CD4-positive, CD25-positive, alpha-beta regulatory T cell (primary cell): ENCODE measurements around the gene OPHN1. TPM values are rescaled to one million over a fixed set of nuclear protein-coding genes. Genes with fewer than 3 reads are reported as not detected.

Experiments
- ATAC-seq, 2 donors: fragments of 150-1000 bp; cut with Tn5 transposase; one replicate each; pipeline ENCODE4 v1.10.0; 2021; ENCODE audit warnings: low read depth in 2 of 2, moderate number of reproducible peaks in 2 of 2, moderate library complexity in 1 of 2
- DNase-seq, 3 donors: peaks; one replicate each; pipeline versions ENCODE4 v3.0.0 to v3.0.0-alpha.2; 2012 to 2022; ENCODE audit warnings: mixed read lengths in 1 of 3
- H3K27ac ChIP-seq: one replicate; pipeline ENCODE4 v1.7.0; 2013; ENCODE audit warnings: mild to moderate bottlenecking, low read length; ENCODE audit not compliant: insufficient read depth, poor library complexity, severe bottlenecking
- H3K27me3 ChIP-seq: one replicate; pipeline ENCODE4 v1.7.0; 2013; ENCODE audit warnings: low read length; ENCODE audit not compliant: control insufficient read depth, insufficient read depth
- H3K36me3 ChIP-seq: one replicate; pipeline ENCODE4 v1.7.0; 2013; ENCODE audit warnings: mild to moderate bottlenecking, low read length, moderate library complexity; ENCODE audit not compliant: control insufficient read depth, insufficient read depth
- H3K4me1 ChIP-seq: 2 replicates; pipeline ENCODE4 v1.7.0; 2013; ENCODE audit warnings: mild to moderate bottlenecking, low read length; ENCODE audit not compliant: insufficient read depth, control insufficient read depth, poor library complexity, severe bottlenecking
- H3K4me3 ChIP-seq: one replicate; pipeline ENCODE4 v1.7.0; 2013; ENCODE audit warnings: low read depth, mild to moderate bottlenecking, low read length, moderate library complexity
- H3K9me3 ChIP-seq, 2 experiments: 1 replicate in 1 of 2; 2 replicates in 1 of 2; pipeline ENCODE4 v1.7.0; 2013; ENCODE audit warnings: low read length in 2 of 2, mild to moderate bottlenecking in 1 of 2, moderate library complexity in 1 of 2; ENCODE audit not compliant: control insufficient read depth in 2 of 2
- H3K27ac Mint-ChIP-seq, 3 donors: one replicate each; pipeline ENCODE4 v1.8.0; 2020 to 2022; ENCODE audit warnings: mild to moderate bottlenecking in 3 of 3, mixed read lengths in 3 of 3, moderate library complexity in 2 of 3
- H3K27me3 Mint-ChIP-seq: one replicate; pipeline ENCODE4 v1.8.0; 2022; ENCODE audit warnings: mild to moderate bottlenecking, mixed read lengths
- H3K36me3 Mint-ChIP-seq: one replicate; pipeline ENCODE4 v1.8.0; 2020; ENCODE audit warnings: mixed read lengths
- H3K4me1 Mint-ChIP-seq, 4 donors: one replicate each; pipeline ENCODE4 v1.8.0; 2020 to 2022; ENCODE audit warnings: mixed read lengths in 4 of 4, mild to moderate bottlenecking in 1 of 4
- H3K4me3 Mint-ChIP-seq, 4 donors: one replicate each; pipeline ENCODE4 v1.8.0; 2020 to 2022; ENCODE audit warnings: mild to moderate bottlenecking in 4 of 4, mixed read lengths in 4 of 4, moderate library complexity in 3 of 4
- H3K9me3 Mint-ChIP-seq, 7 donors: one replicate each; pipeline ENCODE4 v1.8.0; 2020 to 2022; ENCODE audit warnings: mixed read lengths in 7 of 7, mild to moderate bottlenecking in 3 of 7, moderate library complexity in 2 of 7
- polyA plus RNA-seq, 4 donors: library from polyadenylated mRNA; unstranded; fragments of 300-500 nt; fragmentation: Illumina TruSeq; gene quantifications; one replicate each; pipeline ENCODE4 v1.2.3, GENCODE V29; 2021
- total RNA-seq: library from RNA; stranded (reverse); gene quantifications from one replicate; pipeline ENCODE4 v1.2.3, GENCODE V29; 2022

The OPHN1 gene, protein sequence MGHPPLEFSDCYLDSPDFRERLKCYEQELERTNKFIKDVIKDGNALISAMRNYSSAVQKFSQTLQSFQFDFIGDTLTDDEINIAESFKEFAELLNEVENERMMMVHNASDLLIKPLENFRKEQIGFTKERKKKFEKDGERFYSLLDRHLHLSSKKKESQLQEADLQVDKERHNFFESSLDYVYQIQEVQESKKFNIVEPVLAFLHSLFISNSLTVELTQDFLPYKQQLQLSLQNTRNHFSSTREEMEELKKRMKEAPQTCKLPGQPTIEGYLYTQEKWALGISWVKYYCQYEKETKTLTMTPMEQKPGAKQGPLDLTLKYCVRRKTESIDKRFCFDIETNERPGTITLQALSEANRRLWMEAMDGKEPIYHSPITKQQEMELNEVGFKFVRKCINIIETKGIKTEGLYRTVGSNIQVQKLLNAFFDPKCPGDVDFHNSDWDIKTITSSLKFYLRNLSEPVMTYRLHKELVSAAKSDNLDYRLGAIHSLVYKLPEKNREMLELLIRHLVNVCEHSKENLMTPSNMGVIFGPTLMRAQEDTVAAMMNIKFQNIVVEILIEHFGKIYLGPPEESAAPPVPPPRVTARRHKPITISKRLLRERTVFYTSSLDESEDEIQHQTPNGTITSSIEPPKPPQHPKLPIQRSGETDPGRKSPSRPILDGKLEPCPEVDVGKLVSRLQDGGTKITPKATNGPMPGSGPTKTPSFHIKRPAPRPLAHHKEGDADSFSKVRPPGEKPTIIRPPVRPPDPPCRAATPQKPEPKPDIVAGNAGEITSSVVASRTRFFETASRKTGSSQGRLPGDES
- total RNA-seq (0.15 TPM), polyA plus RNA-seq (not detected)

DNA sequence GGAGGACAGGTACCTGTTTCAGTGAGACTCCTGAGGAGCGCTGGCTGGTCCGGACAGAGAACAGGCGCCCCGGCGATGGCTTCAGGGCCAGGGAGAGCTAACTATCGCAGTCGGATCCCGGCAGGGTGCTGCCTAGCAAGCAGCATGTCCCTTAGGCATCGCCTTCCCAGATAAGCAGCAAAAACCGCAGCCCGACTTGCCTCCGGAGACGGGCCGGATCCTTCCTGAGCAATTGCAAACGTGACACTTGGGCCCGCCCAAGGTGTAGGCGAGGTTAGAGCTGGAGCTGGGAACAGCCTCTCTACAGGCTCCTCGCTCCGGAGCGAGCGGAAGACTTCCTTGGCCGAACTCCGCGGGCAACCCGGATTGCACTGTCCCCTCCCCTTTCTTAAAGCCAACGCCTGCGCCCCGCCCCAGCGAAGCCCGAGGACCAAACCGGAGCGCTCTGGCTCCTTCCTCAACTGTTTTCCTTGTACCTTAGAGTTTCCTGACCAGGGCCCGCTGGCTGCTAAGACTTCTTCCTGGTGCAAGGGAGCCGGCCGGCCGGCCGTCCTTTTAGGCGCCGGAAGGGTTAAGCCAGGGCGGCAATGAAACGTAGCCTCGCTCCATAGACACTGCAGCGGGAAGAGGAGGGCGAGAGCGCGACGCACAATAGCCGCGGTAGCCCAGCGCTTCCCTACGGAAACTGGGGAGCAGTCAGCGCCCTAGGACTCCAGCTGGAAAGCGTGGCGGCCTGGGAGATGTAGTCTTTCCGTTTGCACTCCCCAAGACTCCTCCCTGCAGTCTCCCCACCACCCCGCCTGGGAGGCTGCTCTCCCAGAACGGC lies at the start of gene OPHN1:
TSS of gene OPHN1 (minus strand) at position 341 of the 826 bp plus-strand sequence. CDS start 475 bp downstream, outside the sequence.
- H3K9me3 Mint-ChIP-seq: peaks cover 0 to 2% (median 0%) of the 10 kb centered on the region in 7 donors
- DNase-seq: no peak
- H3K4me1 ChIP-seq: peaks cover 6% of the 10 kb centered on the region
- H3K9me3 ChIP-seq: no peaks in the 10 kb centered on the region
- H3K4me3 Mint-ChIP-seq: peak within 1 kb of the TSS; percentile 33 to 80 (median 66)
- no peak within 1 kb of the TSS for H3K4me3 ChIP-seq
- H3K27ac ChIP-seq: no peak within 1 kb of the TSS
- H3K36me3 Mint-ChIP-seq: no peaks in the 10 kb centered on the region
- no peak for ATAC-seq
- peak within 1 kb of the TSS in 1 of 3 donors; percentile 70 for H3K27ac Mint-ChIP-seq
- peaks cover 34% of the 10 kb centered on the region for H3K27me3 Mint-ChIP-seq
- H3K36me3 ChIP-seq: no peaks in the 10 kb centered on the region
- peaks cover 0 to 8% (median 0%) of the 10 kb centered on the region in 4 donors for H3K4me1 Mint-ChIP-seq
- H3K27me3 ChIP-seq: peaks cover 7% of the 10 kb centered on the region

DNA sequence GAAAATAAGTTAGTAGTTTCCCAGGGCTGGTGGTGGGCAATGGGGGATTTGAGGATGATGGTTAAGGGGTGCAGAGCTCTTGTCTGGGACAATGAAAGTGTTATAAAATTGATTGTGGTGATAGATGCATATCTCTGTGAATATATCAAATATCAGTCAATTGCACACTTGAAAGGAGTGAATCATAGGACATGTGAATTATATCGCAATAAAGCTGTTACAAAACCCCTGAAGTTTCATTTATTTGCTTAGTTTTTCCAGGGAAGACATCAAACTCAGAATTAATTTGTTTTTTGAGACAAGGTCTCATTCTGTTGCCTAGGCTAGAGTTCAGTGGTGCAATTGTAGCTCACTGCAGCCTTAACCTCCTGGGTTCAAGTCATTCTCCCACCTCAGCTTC lies 47.7 kb upstream of the OPHN1 start:
- no peaks in the 10 kb centered on the region for H3K4me1 Mint-ChIP-seq
- DNase-seq: no peak
- H3K27ac Mint-ChIP-seq: no peak overlapping the region

DNA sequence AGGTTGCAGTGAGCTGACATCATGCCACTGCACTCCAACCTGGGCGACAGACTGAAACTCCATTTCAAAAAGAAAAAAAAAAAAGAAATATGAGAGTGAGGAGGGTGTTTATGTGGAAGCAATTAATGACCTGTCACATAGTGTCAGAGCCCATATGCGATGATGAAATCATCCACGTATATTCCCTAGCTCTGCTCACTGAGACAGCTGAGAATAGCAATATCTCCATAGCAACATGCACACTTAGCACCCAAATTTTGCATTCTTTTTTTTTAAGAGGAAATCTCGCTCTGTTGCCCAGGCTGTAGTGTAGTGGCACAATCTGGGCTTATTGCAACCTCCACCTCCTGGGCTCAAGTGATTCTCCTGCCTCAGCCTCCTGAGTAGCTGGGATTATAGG lies 31.5 kb upstream of the OPHN1 start:
- H3K36me3 ChIP-seq: no peaks in the 10 kb centered on the region
- no peaks in the 10 kb centered on the region for H3K4me1 ChIP-seq
- Mint-ChIP-seq H3K27ac (no peak overlapping the region), H3K36me3 (no peaks in the 10 kb centered on the region), H3K9me3 (no peaks in the 10 kb centered on the region), H3K4me3 (no peak overlapping the region), H3K4me1 (peaks cover 0 to 2% (median 0%) of the 10 kb centered on the region in 4 donors), H3K27me3 (no peaks in the 10 kb centered on the region)
- H3K4me3 ChIP-seq: no peak overlapping the region
- ATAC-seq: no peak
- no peaks in the 10 kb centered on the region for H3K27me3 ChIP-seq
- DNase-seq: no peak
- no peaks in the 10 kb centered on the region for H3K9me3 ChIP-seq
- H3K27ac ChIP-seq: no peak overlapping the region

More for the DNA sequence above, 47.7 kb upstream of the OPHN1 start:
- no peak overlapping the region for H3K27ac ChIP-seq
- no peaks in the 10 kb centered on the region for H3K27me3 ChIP-seq
- ATAC-seq: no peak
- H3K4me3 Mint-ChIP-seq: no peak overlapping the region
- H3K36me3 Mint-ChIP-seq: no peaks in the 10 kb centered on the region
- peaks cover 0 to 1% (median 0%) of the 10 kb centered on the region in 7 donors for H3K9me3 Mint-ChIP-seq
- no peaks in the 10 kb centered on the region for H3K36me3 ChIP-seq
- H3K4me3 ChIP-seq: no peak overlapping the region
- H3K4me1 ChIP-seq: no peaks in the 10 kb centered on the region
- H3K9me3 ChIP-seq: no peaks in the 10 kb centered on the region
- no peaks in the 10 kb centered on the region for H3K27me3 Mint-ChIP-seq

DNA sequence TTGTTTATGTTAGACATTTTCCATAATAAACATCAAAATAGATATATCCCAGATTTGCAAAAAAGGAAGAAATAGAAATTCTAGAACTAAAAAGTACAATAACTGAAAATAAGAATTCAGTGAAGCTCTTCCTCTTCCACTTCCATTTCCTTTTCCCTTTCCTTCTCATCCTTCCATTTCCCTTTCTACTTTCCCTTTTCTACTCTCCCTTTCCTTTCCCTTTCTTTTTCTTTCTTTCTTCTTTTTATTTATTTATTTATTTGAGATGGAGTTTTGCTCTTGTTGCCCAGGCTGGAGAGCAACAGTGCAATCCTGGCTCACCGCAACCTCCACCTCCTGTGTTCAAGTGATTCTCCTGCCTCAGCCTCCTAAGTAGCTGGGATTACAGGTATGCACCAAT lies 30.6 kb upstream of the OPHN1 start:
- DNase-seq: no peak
- ATAC-seq: no peak
- Mint-ChIP-seq H3K27me3 (no peaks in the 10 kb centered on the region), H3K4me1 (peaks cover 0 to 2% (median 0%) of the 10 kb centered on the region in 4 donors), H3K27ac (no peak overlapping the region), H3K36me3 (no peaks in the 10 kb centered on the region), H3K4me3 (no peak overlapping the region), H3K9me3 (no peaks in the 10 kb centered on the region)
- Histone ChIP-seq H3K36me3 (no peaks in the 10 kb centered on the region), H3K27me3 (no peaks in the 10 kb centered on the region), H3K9me3 (no peaks in the 10 kb centered on the region), H3K4me3 (no peak overlapping the region), H3K27ac (no peak overlapping the region), H3K4me1 (no peaks in the 10 kb centered on the region)

DNA sequence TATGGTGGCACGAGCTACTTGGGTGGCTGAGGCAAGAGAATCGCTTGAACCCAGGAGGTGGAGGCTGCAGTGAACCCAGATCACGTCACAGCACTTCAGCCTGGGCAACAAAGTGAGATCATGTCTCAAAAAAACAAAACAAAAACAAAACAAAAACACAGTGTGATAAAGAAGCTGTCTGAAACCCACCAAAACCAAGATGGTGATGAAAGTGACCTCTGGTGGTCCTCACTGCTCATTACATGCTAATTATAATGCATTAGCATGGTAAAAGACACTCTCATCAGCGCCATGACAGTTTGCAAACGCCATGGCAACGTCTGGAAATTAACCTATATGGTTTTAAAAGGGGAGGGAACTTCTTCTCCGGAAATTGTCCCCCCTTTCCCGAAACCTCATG lies 29.4 kb upstream of the OPHN1 start:
- no peaks in the 10 kb centered on the region for H3K36me3 Mint-ChIP-seq
- peak in 1 of 2 donors; percentile 53 for ATAC-seq
- Histone ChIP-seq H3K27me3 (no peaks in the 10 kb centered on the region), H3K4me1 (no peaks in the 10 kb centered on the region), H3K36me3 (no peaks in the 10 kb centered on the region), H3K9me3 (no peaks in the 10 kb centered on the region), H3K4me3 (no peak overlapping the region), H3K27ac (no peak overlapping the region)
- peak overlapping the region in 1 of 4 donors; percentile 27 for H3K4me3 Mint-ChIP-seq
- H3K27ac Mint-ChIP-seq: no peak overlapping the region
- H3K9me3 Mint-ChIP-seq: no peaks in the 10 kb centered on the region
- no peaks in the 10 kb centered on the region for H3K27me3 Mint-ChIP-seq
- peak in 2 of 3 donors; percentile 34 to 39 for DNase-seq
- H3K4me1 Mint-ChIP-seq: peaks cover 0 to 2% (median 0%) of the 10 kb centered on the region in 4 donors

DNA sequence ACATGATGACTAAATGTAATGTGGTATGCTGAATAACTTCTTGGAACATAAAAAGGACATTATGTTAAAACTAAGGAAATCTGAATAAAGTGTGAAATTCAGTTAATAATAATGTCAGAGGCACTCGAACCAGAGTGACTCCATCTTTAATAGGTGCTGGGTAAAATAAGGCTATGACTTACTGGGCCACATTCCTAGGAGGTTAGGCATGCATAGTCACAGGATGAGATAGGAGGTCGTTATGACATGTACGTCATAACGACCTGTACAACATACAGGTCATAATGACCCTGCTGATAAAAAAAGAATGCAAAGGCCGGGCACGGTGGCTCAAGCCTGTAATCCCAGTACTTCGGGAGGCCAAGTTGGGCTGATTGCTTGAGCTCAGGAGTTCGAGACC lies 28.9 kb upstream of the OPHN1 start:
- ATAC-seq (no peak), DNase-seq (no peak)
- no peaks in the 10 kb centered on the region for H3K9me3 Mint-ChIP-seq
- no peaks in the 10 kb centered on the region for H3K36me3 Mint-ChIP-seq
- H3K27ac ChIP-seq: no peak overlapping the region
- H3K4me3 ChIP-seq: no peak overlapping the region
- no peak overlapping the region for H3K4me3 Mint-ChIP-seq
- no peaks in the 10 kb centered on the region for H3K27me3 Mint-ChIP-seq
- H3K4me1 Mint-ChIP-seq: peaks cover 0 to 2% (median 0%) of the 10 kb centered on the region in 4 donors
- H3K27me3 ChIP-seq: no peaks in the 10 kb centered on the region
- no peaks in the 10 kb centered on the region for H3K4me1 ChIP-seq
- no peaks in the 10 kb centered on the region for H3K36me3 ChIP-seq
- no peaks in the 10 kb centered on the region for H3K9me3 ChIP-seq
- no peak overlapping the region for H3K27ac Mint-ChIP-seq

DNA sequence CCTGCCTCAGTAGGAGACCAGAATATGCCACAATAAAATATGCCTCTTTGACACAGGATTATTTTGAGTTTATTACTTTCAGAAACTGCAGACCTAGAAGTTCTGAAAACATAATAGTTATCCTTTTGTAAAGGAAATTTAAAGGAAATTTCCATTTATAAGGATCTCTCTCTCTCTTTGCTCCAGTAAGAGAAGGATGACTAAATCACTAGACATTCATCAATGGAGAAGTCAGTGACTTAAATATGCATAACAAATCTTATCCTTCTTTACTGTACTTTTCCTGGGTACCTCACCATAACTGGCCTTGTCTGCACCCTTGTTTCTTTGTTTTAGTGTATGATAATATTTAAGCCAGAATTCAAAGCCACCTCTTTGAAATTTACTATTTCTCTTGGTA lies 28.3 kb upstream of the OPHN1 start:
- Mint-ChIP-seq H3K27ac (no peak overlapping the region), H3K9me3 (no peaks in the 10 kb centered on the region), H3K27me3 (no peaks in the 10 kb centered on the region), H3K4me1 (peaks cover 0 to 2% (median 0%) of the 10 kb centered on the region in 4 donors), H3K4me3 (no peak overlapping the region), H3K36me3 (no peaks in the 10 kb centered on the region)
- no peaks in the 10 kb centered on the region for H3K27me3 ChIP-seq
- H3K4me1 ChIP-seq: no peaks in the 10 kb centered on the region
- H3K4me3 ChIP-seq: no peak overlapping the region
- H3K27ac ChIP-seq: no peak overlapping the region
- ATAC-seq (no peak), DNase-seq (no peak)
- H3K36me3 ChIP-seq: no peaks in the 10 kb centered on the region
- no peaks in the 10 kb centered on the region for H3K9me3 ChIP-seq
